Skin of body (tissue), 2 donors: ENCODE data around the gene NKIRAS2. TPM values are rescaled to one million over a fixed set of nuclear protein-coding genes. Genes with fewer than 3 reads are reported as not detected.

ENCODE experiments used
- DNase-seq: peaks from one replicate; lab custom pipeline; 2025; lab: John Stamatoyannopoulos, UW
- total RNA-seq: library from RNA; depleted of rRNA; stranded (reverse); fragments of >200 nt; gene quantifications from one replicate; pipeline ENCODE4 v1.2.3, GENCODE V29; 2014

The NKIRAS2 gene
- total RNA-seq, 1 donor from 2014 or later = 21.5 TPM

GRCh38 chr17:42053731-42054500 is 34.0 kb downstream of the NKIRAS2 start:
- DNase-seq = no peak

DNA sequence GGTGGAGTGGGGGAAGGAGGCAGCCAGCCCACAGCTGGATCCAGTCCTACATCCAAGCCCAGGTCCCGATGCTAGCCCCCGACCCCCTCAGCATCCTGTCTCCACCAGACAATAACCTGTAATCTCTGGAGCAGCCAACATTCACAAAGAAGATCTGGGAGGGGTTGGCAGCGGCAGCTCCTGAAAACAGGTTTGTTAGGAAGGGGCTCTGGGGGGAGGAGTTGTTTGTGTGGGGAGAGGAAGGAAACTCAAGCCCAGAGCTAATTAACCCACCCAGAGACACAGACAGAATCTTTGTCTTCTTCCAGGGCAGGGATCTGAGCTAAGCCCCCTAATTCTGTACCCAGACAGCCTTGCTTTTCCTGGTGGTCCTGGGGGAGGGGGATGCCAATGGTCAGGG is 35.1 kb downstream of the NKIRAS2 start:
- DNase-seq = no peak

DNA sequence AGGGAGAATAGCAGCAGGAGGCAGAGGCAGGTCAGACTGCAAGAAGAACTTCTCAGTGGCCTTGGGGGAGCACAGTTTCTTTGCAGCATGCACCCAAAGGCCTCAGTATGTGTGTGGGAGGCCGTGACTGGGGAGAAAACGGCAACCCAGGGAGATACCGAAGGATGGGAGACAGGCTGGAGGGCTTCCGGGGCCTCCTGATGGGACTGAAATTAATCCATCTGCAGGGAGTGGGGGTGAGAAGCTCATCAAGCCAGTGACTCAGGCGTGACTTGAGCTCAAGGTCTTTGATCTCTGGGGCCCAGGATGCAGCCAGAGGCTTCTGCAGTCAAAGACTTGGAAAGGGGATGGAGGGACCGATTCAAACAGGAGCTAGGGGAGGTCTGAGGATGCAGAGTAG is 35.6 kb downstream of the NKIRAS2 start:
- no peak for DNase-seq

- no peak for DNase-seq
Measured at GRCh38 chr17:42056635-42057034, 36.7 kb downstream of the NKIRAS2 start.

- DNase-seq = no peak
Measured at GRCh38 chr17:42058063-42058462, 38.2 kb downstream of the NKIRAS2 start.

DNA sequence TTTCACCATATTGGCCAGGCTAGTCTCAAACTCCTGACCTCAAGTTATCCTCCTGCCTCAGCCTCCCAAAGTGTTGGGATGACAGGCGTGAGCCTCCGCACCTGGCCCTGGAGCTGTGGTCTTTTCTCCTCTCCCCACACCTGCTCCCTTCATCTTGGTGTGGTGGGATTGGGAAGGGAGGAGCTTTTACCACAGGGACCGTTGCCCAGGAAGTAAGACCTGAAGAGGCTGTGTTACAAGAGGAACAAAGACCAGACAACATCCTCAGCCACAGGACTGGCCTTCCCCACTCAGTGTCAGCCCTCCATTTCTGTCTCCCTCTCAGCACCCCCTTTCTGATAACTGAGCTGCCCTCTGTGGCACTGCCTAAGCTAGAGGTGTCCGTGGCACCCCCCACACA is 39.9 kb downstream of the NKIRAS2 start:
- DNase-seq = no peak

- no peak for DNase-seq
Measured at GRCh38 chr17:42060231-42060630, 40.3 kb downstream of the NKIRAS2 start.

DNA sequence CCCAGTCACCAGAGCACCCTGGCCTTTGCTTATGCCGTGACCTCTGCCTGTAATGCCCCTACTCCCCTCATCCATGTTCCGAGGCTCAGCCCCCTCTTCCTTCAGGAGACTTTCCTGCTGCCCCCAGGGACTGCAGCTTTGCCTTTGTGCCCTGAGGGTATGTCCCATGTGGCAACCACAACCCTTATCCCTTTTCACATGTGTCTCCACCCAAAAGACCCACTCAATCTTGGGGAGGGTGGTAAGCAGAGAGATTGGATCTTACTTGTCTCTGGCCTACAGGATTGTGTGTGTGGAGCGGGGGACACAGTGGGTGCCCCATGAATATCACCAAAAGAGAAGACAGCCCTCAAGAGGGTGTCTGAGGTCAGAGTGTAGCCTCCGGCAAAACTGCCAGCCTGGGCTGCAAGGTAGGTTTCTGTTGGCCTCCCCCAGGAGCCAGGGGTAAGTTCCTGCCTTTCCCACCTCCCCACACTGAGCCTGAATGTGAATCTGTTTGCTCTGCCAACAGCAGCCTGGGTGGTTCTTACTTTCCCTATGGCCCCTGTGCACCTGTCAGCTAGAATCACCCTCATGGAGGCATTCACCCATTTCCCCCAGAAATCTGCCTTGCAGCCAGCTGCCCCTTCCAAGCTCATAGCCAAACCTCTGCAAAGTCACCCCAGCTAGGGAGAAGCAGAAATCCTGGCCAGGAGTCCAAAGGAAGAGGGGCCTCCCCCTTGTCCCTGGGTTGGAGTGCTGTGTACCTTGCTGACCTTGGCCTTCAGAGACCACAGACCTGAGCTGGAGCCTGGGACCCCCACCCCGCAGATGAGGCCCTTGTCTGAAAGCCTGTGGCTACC is 42.0 kb downstream of the NKIRAS2 start:
- no peak for DNase-seq

DNA sequence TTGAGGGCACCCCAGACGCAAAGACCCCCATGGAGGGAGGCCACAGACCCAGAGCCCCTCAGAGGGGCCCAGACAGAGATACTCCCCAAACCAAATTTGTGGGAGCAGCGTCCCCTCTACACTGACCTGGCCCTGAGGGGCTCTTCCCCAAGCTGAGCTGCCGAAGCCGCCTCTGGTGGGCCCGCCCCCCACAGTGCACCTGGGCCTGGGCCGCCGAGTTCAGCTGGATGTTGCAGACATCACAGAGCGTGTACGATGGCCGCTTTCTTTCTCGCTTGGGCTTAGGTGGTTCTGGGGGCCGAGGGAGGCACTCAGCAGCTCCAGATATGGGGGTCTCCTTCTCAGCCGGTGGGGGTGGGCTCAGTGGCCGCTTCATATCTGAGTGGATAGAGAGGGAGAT is 42.8 kb downstream of the NKIRAS2 start:
- DNase-seq = no peak

DNA sequence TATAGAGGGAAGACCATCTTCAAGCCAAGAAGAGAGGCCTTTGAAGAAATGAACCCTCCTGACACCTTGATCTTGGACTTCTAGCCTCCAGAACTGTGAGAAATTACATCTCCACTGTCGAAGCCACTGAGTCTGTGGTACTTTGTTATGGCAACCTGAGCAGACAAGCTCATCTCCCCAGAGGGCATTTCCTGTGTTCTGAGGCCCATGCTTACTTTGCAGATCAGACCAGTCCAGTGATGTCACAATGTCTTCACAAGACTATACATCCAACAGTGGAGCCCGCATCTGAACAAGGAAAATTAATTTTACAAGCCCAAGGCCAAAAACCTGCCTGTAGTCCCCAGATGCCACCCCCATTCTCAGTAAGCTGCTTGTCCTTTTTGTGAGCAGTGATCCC is 45.3 kb downstream of the NKIRAS2 start:
- no peak for DNase-seq

- DNase-seq = no peak
Measured at GRCh38 chr17:42067371-42068091, 47.6 kb downstream of the NKIRAS2 start.

DNA sequence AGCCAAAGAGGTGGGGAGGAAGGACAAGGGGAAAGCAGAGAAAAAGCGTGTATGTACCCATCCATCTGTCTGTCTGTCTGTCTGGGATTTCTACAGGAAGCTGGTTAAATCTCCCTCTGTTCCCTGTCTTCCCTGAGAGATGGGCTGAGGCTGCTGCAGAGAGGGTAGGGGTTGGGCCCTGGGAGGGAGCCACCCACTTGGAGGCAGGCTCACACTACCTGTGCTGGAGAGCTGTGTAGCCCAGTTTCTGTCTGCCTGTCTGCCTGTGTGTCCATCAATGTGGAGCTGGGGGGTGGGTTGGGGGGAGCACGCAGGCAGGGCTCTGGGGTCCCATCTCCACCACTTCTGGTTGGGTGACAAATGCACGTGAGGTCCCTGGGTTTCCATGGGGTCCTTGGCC is 49.1 kb downstream of the NKIRAS2 start:
- DNase-seq = no peak

DNA sequence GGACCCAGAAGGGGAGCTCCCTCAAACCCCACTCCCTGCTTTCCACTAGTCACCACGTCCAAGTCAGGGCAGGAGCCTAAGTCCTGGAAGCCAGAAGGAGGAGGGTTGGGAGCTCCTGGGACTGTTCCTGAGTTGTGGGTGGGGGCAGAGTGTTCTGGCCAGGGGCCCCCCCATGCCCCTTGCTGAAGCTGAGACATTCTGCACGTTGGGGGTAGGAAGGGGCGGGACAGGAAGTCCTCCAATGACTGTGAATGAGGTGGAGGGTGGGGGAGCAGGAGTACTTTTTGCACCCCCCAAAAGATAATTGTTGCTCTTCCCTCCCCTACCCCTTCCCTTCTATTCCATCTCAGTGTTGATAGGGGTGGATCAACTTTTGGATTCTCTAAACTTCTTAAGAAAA is 51.9 kb downstream of the NKIRAS2 start:
- no peak for DNase-seq

DNA sequence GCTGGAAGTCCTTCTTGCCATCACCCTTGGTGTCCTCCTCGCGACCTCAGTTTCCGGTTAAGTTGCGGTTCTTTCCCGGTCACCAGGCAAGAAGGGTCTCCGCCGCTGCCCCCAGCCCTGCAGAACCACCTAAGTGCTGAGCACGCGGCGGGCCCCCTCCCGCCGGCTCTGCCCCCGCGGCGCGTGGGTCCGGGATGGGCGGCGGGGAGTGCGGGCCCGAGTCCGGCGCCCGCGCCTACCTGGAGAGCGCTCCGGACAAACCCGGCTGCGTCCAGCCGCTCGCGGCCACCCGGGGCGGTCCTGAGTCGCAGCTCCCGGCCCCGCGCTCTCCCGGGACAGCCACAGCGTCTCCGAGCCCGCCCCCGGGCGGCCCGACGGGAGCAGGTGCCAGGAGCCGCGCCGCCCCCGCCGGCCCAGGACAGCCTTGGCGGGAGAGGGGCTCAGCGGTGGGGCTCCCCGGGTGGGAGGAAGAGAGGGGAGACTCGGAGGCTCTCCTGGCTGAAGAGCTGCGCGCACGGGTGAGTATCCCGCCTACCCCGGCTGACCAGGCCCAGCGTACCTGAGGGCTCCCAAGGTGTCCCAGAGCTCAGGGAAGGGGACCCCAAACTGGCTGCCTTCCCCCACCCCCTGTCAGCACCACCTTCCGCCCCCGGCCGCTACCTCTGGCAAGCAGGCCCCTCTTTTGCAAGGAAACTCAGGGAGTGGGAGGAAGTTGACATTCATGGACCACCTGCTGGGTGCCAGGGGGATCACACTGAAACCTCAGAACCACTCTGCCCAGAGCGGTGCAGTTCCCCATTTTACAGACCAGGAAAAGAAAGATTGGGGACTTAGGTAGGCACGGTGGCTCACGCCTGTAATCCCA is 52.7 kb downstream of the NKIRAS2 start:
- DNase-seq = no peak

Other genes with a start within 250 kb of the NKIRAS2 start
- 163 TPM for gene JUP, start 233.4 kb upstream of the NKIRAS2 start, total RNA-seq
- gene P3H4, start 208.1 kb upstream of the NKIRAS2 start, total RNA-seq = 27.9 TPM
- gene FKBP10, start 207.1 kb upstream of the NKIRAS2 start, total RNA-seq = 97.2 TPM
- gene NT5C3B, start 183.9 kb upstream of the NKIRAS2 start, total RNA-seq = 43.6 TPM
- 0.20 TPM for gene KLHL10, start 182.3 kb upstream of the NKIRAS2 start, total RNA-seq
- 25.8 TPM for gene KLHL11, start 154.7 kb upstream of the NKIRAS2 start, total RNA-seq
- 106 TPM for gene ACLY, start 101.1 kb upstream of the NKIRAS2 start, total RNA-seq
- gene ODAD4, start 89.5 kb upstream of the NKIRAS2 start, total RNA-seq = 0.89 TPM
- 34.0 TPM for gene CNP, start 53.3 kb upstream of the NKIRAS2 start, total RNA-seq
- 74.8 TPM for gene DNAJC7, start 2.7 kb upstream of the NKIRAS2 start, total RNA-seq
- gene C17orf113, start 30.5 kb downstream of the NKIRAS2 start, total RNA-seq = 1.8 TPM
- 1.3 TPM for gene ZNF385C, start 78.4 kb downstream of the NKIRAS2 start, total RNA-seq
- gene DHX58, start 92.6 kb downstream of the NKIRAS2 start, total RNA-seq = 5.4 TPM
- gene KAT2A, start 101.3 kb downstream of the NKIRAS2 start, total RNA-seq = 19.2 TPM
- not detected for gene HSPB9, start 102.7 kb downstream of the NKIRAS2 start, total RNA-seq
- gene RAB5C, start 134.9 kb downstream of the NKIRAS2 start, total RNA-seq = 38.8 TPM
- gene KCNH4, start 161.1 kb downstream of the NKIRAS2 start, total RNA-seq = not detected
- gene HCRT, start 165.4 kb downstream of the NKIRAS2 start, total RNA-seq = not detected
- 5.4 TPM for gene GHDC, start 174.4 kb downstream of the NKIRAS2 start, total RNA-seq